Measurements from ENCODE around the gene TRIM31.

DNA sequence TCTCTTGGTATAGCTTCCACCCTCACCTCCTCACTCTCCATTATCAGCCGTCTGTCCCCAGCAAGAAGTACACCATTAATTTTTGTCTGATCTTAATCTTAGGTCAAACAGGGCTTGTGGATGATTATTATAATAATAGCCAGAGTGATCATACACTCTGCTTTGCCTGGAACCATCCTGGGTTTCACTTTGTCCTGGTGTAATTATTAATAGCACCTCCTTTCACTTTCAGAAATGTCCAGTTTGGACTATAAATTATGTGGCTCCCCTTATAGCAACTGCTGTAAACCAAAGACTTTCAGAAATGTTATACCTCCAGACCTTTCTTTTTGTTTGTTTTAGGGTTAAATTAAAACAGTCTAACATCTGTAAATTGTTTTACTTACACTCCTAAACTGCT, 951 bp upstream of the TRIM31 start:
- TF ChIP-seq ZFP37 (tag by site-specific recombination; IDR thresholded peaks at IDR 0.05) (no peak), CTCF (tag by site-specific recombination; IDR thresholded peaks at IDR 0.05) (no peak), ZNF558 (tag by site-specific recombination; IDR thresholded peaks at IDR 0.05) (no peak)
- TF ChIP-seq, protein P1, sequence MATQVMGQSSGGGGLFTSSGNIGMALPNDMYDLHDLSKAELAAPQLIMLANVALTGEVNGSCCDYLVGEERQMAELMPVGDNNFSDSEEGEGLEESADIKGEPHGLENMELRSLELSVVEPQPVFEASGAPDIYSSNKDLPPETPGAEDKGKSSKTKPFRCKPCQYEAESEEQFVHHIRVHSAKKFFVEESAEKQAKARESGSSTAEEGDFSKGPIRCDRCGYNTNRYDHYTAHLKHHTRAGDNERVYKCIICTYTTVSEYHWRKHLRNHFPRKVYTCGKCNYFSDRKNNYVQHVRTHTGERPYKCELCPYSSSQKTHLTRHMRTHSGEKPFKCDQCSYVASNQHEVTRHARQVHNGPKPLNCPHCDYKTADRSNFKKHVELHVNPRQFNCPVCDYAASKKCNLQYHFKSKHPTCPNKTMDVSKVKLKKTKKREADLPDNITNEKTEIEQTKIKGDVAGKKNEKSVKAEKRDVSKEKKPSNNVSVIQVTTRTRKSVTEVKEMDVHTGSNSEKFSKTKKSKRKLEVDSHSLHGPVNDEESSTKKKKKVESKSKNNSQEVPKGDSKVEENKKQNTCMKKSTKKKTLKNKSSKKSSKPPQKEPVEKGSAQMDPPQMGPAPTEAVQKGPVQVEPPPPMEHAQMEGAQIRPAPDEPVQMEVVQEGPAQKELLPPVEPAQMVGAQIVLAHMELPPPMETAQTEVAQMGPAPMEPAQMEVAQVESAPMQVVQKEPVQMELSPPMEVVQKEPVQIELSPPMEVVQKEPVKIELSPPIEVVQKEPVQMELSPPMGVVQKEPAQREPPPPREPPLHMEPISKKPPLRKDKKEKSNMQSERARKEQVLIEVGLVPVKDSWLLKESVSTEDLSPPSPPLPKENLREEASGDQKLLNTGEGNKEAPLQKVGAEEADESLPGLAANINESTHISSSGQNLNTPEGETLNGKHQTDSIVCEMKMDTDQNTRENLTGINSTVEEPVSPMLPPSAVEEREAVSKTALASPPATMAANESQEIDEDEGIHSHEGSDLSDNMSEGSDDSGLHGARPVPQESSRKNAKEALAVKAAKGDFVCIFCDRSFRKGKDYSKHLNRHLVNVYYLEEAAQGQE (tag by site-specific recombination; IDR thresholded peaks at IDR 0.05): no peak
